RWPE2 (cell line): ENCODE data around the gene RPP25L.

ENCODE experiments used
- ATAC-seq: fragments of 200-7000 bp; cut with Tn5 transposase; 3 replicates; pipeline ENCODE4 v1.9.1; 2021; ENCODE audit warnings: low read depth
- DNase-seq: peaks from one replicate; pipeline ENCODE4 v3.0.0-alpha.2; 2020; ENCODE audit warnings: low spot score
- H3K27ac ChIP-seq: fragments of 450-650 bp; 2 replicates; pipeline ENCODE4 v1.5.1; 2017; ENCODE audit warnings: mild to moderate bottlenecking; ENCODE audit not compliant: poor library complexity, severe bottlenecking
- H3K27me3 ChIP-seq: fragments of 250-450 bp; sonication (Bioruptor Pico); 2 replicates; pipeline ENCODE4 v1.5.1; 2021; ENCODE audit warnings: mild to moderate bottlenecking, moderate library complexity; ENCODE audit not compliant: insufficient read depth, poor library complexity, severe bottlenecking
- H3K36me3 ChIP-seq: fragments of 250-450 bp; sonication (Bioruptor Pico); 2 replicates; pipeline ENCODE4 v1.5.1; 2020; ENCODE audit warnings: low read depth, mild to moderate bottlenecking, moderate library complexity
- H3K4me1 ChIP-seq: fragments of 250-450 bp; sonication (Bioruptor Pico); 2 replicates; pipeline ENCODE4 v1.5.1; 2021; ENCODE audit warnings: mild to moderate bottlenecking, moderate library complexity; ENCODE audit not compliant: insufficient read depth, poor library complexity, severe bottlenecking
- H3K4me3 ChIP-seq: fragments of 250-450 bp; sonication (Bioruptor Pico); 2 replicates; pipeline ENCODE4 v1.5.1; 2021; ENCODE audit warnings: mild to moderate bottlenecking, moderate library complexity; ENCODE audit not compliant: severe bottlenecking
- H3K9me3 ChIP-seq: fragments of 250-450 bp; sonication (Bioruptor Pico); 2 replicates; pipeline ENCODE4 v1.5.1; 2021; ENCODE audit warnings: mild to moderate bottlenecking, moderate library complexity; ENCODE audit not compliant: severe bottlenecking
- TF ChIP-seq, protein P1 (sequence below): fragments of 450-650 bp; IDR thresholded peaks from one replicate; pipeline ENCODE4 v1.5.1; 2017; ENCODE audit warnings: mild to moderate bottlenecking, moderate library complexity; ENCODE audit not compliant: poor library complexity, severe bottlenecking

RPP25L gene

DNA sequence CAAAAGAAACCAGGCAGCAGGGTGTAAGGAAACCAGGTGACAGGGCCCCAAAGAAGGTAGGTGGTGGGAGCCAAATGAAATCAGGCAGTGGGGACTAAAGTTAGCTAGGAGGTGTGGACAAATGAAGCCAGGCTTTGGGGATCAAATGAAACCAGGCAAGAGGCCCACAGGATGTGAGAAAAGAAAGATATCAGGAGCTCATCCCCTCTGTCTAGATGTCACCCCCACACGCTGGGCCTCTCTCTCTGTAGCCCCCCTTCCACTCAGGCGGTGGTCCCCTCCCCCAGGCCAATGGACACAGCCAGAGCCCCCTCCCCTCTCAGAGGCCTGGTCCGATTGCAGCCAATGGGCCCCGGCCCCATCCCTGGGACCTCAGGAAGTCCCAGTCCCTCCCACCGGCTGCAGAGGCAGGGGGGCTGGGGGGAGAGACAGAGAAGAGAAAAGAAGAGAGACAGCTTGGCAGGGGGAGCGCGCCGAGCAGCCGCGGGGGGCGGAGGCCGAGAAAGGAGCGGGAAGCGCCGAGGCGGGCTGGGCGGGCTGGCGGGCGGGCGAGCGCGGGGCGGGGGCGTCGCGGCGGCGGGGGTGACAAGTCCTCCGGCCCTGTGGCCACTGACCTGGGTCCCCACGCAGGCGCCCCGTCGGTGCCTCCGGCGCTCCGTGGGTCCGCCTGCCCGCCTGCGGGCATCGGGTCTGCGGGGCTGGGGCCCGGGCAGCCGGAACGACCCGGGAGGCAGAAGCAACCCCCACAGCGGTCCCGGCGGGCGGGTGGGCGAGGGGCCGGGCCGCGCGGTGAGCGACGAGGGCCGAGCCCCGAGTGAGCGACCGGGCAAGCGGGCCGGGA lies 34.3 kb downstream of the RPP25L start:
- Histone ChIP-seq H3K36me3 (no peaks in the 10 kb centered on the region), H3K27me3 (peaks cover 44% of the 10 kb centered on the region), H3K4me1 (no peaks in the 10 kb centered on the region), H3K9me3 (no peaks in the 10 kb centered on the region), H3K27ac (no peak overlapping the region), H3K4me3 (no peak overlapping the region)
- DNase-seq (no peak), ATAC-seq (no peak)
- TF ChIP-seq, protein P1, sequence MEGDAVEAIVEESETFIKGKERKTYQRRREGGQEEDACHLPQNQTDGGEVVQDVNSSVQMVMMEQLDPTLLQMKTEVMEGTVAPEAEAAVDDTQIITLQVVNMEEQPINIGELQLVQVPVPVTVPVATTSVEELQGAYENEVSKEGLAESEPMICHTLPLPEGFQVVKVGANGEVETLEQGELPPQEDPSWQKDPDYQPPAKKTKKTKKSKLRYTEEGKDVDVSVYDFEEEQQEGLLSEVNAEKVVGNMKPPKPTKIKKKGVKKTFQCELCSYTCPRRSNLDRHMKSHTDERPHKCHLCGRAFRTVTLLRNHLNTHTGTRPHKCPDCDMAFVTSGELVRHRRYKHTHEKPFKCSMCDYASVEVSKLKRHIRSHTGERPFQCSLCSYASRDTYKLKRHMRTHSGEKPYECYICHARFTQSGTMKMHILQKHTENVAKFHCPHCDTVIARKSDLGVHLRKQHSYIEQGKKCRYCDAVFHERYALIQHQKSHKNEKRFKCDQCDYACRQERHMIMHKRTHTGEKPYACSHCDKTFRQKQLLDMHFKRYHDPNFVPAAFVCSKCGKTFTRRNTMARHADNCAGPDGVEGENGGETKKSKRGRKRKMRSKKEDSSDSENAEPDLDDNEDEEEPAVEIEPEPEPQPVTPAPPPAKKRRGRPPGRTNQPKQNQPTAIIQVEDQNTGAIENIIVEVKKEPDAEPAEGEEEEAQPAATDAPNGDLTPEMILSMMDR = no peak

DNA sequence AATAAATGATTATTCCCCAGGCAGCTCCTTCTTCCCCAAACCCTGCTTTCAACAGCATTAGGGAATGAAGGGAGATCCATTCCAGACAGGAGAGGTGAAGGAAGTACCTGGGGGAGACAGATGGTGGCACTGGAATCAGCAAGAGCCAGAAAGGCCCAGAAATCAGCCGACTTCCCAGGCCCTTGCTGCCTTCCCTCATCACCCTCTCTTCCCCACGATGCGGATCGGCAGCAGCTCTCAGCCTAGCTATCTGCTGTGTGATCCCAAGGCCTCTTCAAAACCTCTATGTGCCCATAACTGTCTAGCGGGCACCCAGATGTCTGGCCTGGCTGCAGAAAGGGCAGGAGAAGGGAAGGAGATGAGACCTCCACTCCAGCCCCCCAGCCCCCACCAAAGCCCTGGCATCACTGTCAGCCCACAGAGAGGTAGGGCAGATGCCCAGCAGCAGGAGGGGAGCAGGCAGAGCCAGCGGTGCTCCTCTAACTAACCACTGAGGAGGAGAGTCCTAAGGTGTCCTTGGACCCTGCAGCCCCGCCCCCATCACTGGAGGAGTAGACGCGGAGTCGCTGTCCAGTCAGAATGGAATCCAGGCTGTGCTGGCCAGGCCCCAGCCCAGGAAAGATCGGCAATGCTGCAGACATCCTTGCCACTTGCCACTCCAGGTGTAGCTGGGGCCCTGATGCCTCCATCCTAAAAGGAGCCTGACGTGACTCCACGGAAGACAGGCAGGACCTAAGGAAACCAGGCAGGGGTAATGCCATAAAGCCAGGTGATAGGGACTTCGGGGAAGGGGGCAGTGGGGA lies 35.1 kb downstream of the RPP25L start:
- H3K9me3 ChIP-seq = no peaks in the 10 kb centered on the region
- no peaks in the 10 kb centered on the region for H3K36me3 ChIP-seq
- TF ChIP-seq, protein P1 = no peak
- H3K27ac ChIP-seq = no peak overlapping the region
- ATAC-seq (no peak), DNase-seq (no peak)
- H3K4me1 ChIP-seq = no peaks in the 10 kb centered on the region
- H3K4me3 ChIP-seq = no peak overlapping the region
- peaks cover 41% of the 10 kb centered on the region for H3K27me3 ChIP-seq

DNA sequence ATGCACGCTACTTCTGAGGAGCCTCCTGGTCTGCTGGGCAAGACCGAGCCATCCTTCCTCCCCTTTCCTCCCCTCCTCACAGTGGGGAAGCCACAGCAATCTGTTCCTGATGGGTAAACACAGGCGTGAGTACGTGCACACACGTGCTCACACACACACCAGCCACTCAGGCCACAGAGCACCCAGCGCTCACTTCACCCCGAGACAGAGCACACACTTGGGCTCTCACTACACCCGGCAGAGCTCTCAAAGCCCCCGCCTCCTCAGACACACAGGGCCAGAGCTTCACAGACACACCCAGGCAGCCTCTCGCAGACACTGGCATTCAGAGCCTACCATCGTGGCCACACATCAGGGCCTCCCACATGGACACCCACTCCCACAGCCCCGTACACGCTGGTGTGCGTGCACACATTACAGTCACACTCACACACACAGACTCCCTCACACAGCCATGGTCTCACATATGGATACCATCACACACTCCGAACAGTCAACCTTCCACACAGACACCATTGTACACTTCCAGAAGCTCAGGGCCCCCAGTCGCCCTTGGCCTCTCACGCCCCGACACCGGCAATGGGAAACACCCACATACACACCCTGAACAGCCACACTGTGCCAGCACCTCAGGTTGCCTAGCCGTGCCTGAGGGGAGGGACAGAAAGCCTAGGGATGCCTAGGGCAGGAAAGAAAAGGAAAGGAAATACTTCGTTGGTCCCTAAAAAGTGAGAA lies 35.9 kb downstream of the RPP25L start:
- H3K27me3 ChIP-seq = peaks cover 41% of the 10 kb centered on the region
- H3K4me1 ChIP-seq = no peaks in the 10 kb centered on the region
- H3K4me3 ChIP-seq = no peak overlapping the region
- ATAC-seq (no peak), DNase-seq (no peak)
- no peaks in the 10 kb centered on the region for H3K36me3 ChIP-seq
- no peak overlapping the region for H3K27ac ChIP-seq
- no peaks in the 10 kb centered on the region for H3K9me3 ChIP-seq
- TF ChIP-seq, protein P1 = no peak

DNA sequence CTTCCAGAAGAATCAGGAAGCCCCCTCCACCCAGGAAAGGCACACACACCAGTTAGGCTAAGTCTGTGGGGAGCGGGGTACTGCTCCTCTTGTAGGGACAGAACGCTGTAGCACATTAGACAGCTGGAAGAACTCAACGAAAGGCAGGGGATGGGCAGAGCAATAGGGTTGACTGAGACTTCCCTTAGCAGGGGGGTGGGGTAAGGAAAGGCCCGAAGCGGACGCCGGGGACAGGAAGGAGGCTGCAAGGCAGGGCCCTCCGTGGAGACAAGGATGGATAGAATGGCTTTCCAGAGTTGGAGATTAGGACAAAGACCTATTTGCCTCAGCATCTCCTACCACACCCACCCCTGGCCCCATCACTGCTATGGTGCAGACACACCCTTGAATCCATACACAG lies 36.7 kb downstream of the RPP25L start:
- no peak overlapping the region for H3K27ac ChIP-seq
- no peak overlapping the region for H3K4me3 ChIP-seq
- TF ChIP-seq, protein P1 = no peak
- no peaks in the 10 kb centered on the region for H3K4me1 ChIP-seq
- no peak for DNase-seq
- H3K36me3 ChIP-seq = no peaks in the 10 kb centered on the region
- ATAC-seq = no peak
- no peaks in the 10 kb centered on the region for H3K9me3 ChIP-seq
- H3K27me3 ChIP-seq = peaks cover 41% of the 10 kb centered on the region
